ENCODE data around the gene MVB12A.

The MVB12A gene

GRCh38 chr19:17404015-17404414, 15.8 kb upstream of the MVB12A start:
- DNase-seq (ENCODE audit: low spot score) = no peak
- no peak overlapping the region for H3K4me3 ChIP-seq (ENCODE audit: severe bottlenecking)
- ATAC-seq (ENCODE audit: low read depth) = no peak
- no peaks in the 10 kb centered on the region for H3K4me1 ChIP-seq (ENCODE audit: insufficient read depth, poor library complexity, severe bottlenecking)
- TF ChIP-seq, protein P1, sequence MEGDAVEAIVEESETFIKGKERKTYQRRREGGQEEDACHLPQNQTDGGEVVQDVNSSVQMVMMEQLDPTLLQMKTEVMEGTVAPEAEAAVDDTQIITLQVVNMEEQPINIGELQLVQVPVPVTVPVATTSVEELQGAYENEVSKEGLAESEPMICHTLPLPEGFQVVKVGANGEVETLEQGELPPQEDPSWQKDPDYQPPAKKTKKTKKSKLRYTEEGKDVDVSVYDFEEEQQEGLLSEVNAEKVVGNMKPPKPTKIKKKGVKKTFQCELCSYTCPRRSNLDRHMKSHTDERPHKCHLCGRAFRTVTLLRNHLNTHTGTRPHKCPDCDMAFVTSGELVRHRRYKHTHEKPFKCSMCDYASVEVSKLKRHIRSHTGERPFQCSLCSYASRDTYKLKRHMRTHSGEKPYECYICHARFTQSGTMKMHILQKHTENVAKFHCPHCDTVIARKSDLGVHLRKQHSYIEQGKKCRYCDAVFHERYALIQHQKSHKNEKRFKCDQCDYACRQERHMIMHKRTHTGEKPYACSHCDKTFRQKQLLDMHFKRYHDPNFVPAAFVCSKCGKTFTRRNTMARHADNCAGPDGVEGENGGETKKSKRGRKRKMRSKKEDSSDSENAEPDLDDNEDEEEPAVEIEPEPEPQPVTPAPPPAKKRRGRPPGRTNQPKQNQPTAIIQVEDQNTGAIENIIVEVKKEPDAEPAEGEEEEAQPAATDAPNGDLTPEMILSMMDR (IDR thresholded peaks at IDR 0.05; ENCODE audit: poor library complexity, severe bottlenecking) = no peak
- no peaks in the 10 kb centered on the region for H3K9me3 ChIP-seq (ENCODE audit: severe bottlenecking)
- H3K36me3 ChIP-seq (ENCODE audit: low read depth) = no peaks in the 10 kb centered on the region
- H3K27ac ChIP-seq (ENCODE audit: poor library complexity, severe bottlenecking) = no peak overlapping the region
- no peaks in the 10 kb centered on the region for H3K27me3 ChIP-seq (ENCODE audit: insufficient read depth, poor library complexity, severe bottlenecking)

- ATAC-seq (ENCODE audit: low read depth) = no peak
Observed at GRCh38 chr19:17404621-17405249, 15.1 kb upstream of the MVB12A start.

DNA sequence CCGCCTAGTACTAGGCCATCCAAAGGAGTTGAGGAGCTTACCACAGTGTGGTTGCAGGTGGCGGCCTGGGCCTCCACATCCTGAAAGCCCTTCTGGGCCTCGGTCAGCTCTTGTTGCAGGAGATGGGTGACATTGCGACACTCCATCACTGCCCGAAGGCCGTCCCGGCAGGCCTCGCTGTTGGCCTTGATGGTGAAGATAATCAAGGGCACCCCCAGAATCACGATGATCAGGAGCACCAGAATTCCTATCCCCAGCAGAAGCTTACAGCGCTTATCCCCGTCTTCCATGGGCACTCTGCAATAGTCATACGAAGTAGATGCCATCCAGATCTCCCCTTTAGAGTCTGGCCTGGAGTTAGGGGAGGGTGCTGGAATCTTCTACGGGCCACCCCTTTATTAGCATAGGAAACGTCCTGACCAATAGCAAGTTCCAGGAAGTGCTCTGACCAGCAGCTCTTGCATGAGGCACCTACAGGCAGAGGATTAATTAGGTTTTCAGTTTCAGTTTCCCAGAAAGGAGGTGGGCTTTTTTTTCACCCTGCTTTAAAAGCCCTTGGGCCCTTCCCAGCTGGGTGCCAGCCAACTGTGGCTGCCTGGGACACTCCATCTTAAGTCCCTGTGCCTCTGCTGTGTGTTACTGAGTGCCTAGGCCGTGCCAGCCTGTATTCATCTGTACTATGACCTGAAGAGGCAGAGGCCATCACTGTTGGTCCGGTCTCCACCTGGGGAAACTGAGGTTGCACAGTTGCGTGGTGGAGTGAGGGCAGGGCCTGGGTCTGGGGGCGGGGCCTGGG, 14.4 kb upstream of the MVB12A start, which contains the start of gene BST2:
TSS of gene BST2 (minus strand) at position 381 of the 796 bp plus-strand sequence. CDS start at position 326, 55 bp downstream.
- H3K9me3 ChIP-seq (ENCODE audit: severe bottlenecking) = no peaks in the 10 kb centered on the region
- H3K27ac ChIP-seq (ENCODE audit: poor library complexity, severe bottlenecking) = peak within 1 kb of the TSS; percentile 30
- TF ChIP-seq, protein P1 (IDR thresholded peaks at IDR 0.05; ENCODE audit: poor library complexity, severe bottlenecking) = no peak
- no peaks in the 10 kb centered on the region for H3K36me3 ChIP-seq (ENCODE audit: low read depth)
- DNase-seq (ENCODE audit: low spot score) = no peak
- no peaks in the 10 kb centered on the region for H3K4me1 ChIP-seq (ENCODE audit: insufficient read depth, poor library complexity, severe bottlenecking)
- peak within 1 kb of the TSS; percentile 29 for H3K4me3 ChIP-seq (ENCODE audit: severe bottlenecking)
- no peaks in the 10 kb centered on the region for H3K27me3 ChIP-seq (ENCODE audit: insufficient read depth, poor library complexity, severe bottlenecking)
- ATAC-seq (ENCODE audit: low read depth) = peak; percentile 87

More at GRCh38 chr19:17404621-17405249, 15.1 kb upstream of the MVB12A start:
- peak overlapping the region; percentile 30 for H3K27ac ChIP-seq (ENCODE audit: poor library complexity, severe bottlenecking)
- H3K4me1 ChIP-seq (ENCODE audit: insufficient read depth, poor library complexity, severe bottlenecking) = no peaks in the 10 kb centered on the region
- no peaks in the 10 kb centered on the region for H3K27me3 ChIP-seq (ENCODE audit: insufficient read depth, poor library complexity, severe bottlenecking)
- TF ChIP-seq, protein P1 (IDR thresholded peaks at IDR 0.05; ENCODE audit: poor library complexity, severe bottlenecking) = no peak
- peak overlapping the region; percentile 29 for H3K4me3 ChIP-seq (ENCODE audit: severe bottlenecking)
- H3K9me3 ChIP-seq (ENCODE audit: severe bottlenecking) = no peaks in the 10 kb centered on the region
- no peaks in the 10 kb centered on the region for H3K36me3 ChIP-seq (ENCODE audit: low read depth)
- DNase-seq (ENCODE audit: low spot score) = no peak

DNA sequence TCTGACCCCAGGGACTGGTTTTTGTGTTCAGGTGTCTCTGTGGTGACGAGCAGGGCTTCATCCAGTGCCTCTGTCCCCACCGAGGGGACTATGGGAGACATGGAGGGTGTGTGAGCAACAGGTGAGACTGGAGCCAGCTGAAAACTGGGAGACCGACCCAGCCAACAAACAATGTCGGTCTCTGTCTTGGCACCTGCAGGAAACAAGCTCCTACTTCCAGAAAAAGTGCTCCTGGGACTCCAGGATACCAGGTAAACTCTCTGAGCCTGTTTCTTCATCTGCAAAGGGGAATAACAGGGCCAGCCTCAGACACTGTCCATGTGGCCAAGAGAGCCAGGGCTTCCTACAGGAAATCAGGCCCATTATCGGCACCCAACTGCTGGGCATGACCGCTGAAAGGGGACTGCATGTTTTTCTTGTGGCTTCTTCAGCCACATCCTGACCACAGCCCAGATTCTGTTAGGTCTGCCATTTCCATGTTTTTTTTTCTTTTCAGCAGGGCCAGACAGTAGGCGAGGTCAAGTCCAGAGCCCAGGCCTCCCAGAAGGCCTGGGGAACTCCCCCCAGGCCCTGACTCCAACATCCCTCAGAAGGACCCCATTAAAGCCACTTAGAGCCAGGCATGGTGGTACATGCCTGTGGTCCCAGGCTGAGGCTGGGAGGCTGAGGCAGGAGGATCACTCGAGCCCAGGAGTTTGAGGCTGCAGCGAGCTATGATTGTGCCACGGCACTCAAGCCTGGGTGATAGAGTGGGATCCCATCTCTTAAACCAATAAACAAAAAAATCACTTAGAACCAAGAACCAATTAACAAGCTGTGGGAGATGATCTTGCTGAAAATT, 13.6 kb upstream of the MVB12A start:
- Histone ChIP-seq H3K9me3 (ENCODE audit: severe bottlenecking) (no peaks in the 10 kb centered on the region), H3K36me3 (ENCODE audit: low read depth) (no peaks in the 10 kb centered on the region), H3K4me3 (ENCODE audit: severe bottlenecking) (peak overlapping the region; percentile 29), H3K4me1 (ENCODE audit: insufficient read depth, poor library complexity, severe bottlenecking) (no peaks in the 10 kb centered on the region), H3K27ac (ENCODE audit: poor library complexity, severe bottlenecking) (peak overlapping the region; percentile 30), H3K27me3 (ENCODE audit: insufficient read depth, poor library complexity, severe bottlenecking) (no peaks in the 10 kb centered on the region)
- ATAC-seq (ENCODE audit: low read depth) = no peak
- TF ChIP-seq, protein P1 (IDR thresholded peaks at IDR 0.05; ENCODE audit: poor library complexity, severe bottlenecking) = no peak
- DNase-seq (ENCODE audit: low spot score) = no peak

Measured in RWPE2 (cell line).